NCI-H187 treated with DMSO at 0.1 percent for 48 hours (cell line): ENCODE measurements around the gene TMEM135.
A peak's percentile ranks its signal among the peaks of the same experiment; 100 is the strongest.
"Not testable (repeated sequence)": the region's sequence is repeated elsewhere in the genome, so short reads cannot be mapped to it uniquely, and the experiment has no call there.

Source experiments
- DNase-seq: peaks from one replicate; lab custom pipeline; 2025; lab: John Stamatoyannopoulos, UW

Gene TMEM135

GRCh38 chr11:87258171-87258833 is 220.6 kb downstream of the TMEM135 start:
- no peak for DNase-seq

- peak; percentile 22 for DNase-seq
These were observed 222.0 kb downstream of the TMEM135 start for GRCh38 chr11:87259736-87260135.

- DNase-seq, result no peak
These were observed 223.1 kb downstream of the TMEM135 start for GRCh38 chr11:87260811-87261210.

- DNase-seq, result no peak
These were observed 225.6 kb downstream of the TMEM135 start for GRCh38 chr11:87263264-87263838.

GRCh38 chr11:87263979-87264378 is 226.2 kb downstream of the TMEM135 start:
- DNase-seq, result no peak

- no peak for DNase-seq
These were observed 227.4 kb downstream of the TMEM135 start for GRCh38 chr11:87265132-87265531.

GRCh38 chr11:87265979-87266378 is 228.2 kb downstream of the TMEM135 start:
- DNase-seq, result no peak

- DNase-seq, result no peak
These were observed 229.0 kb downstream of the TMEM135 start for GRCh38 chr11:87266751-87267150.

- not testable (repeated sequence) for DNase-seq
These were observed 234.2 kb downstream of the TMEM135 start for GRCh38 chr11:87271951-87272350.

GRCh38 chr11:87275176-87275575 is 237.4 kb downstream of the TMEM135 start:
- DNase-seq, result no peak

- DNase-seq, result no peak
These were observed 242.4 kb downstream of the TMEM135 start for GRCh38 chr11:87280143-87280542.

- DNase-seq, result no peak
These were observed 243.8 kb downstream of the TMEM135 start for GRCh38 chr11:87281496-87281895.

- DNase-seq, result no peak
These were observed 246.6 kb downstream of the TMEM135 start for GRCh38 chr11:87284306-87284705.

- not testable (repeated sequence) for DNase-seq
These were observed 247.9 kb downstream of the TMEM135 start for GRCh38 chr11:87285674-87286073.

GRCh38 chr11:87286338-87286737 is 248.6 kb downstream of the TMEM135 start:
- DNase-seq, result no peak

GRCh38 chr11:87290304-87290922 is 252.7 kb downstream of the TMEM135 start:
- peak; percentile 22 for DNase-seq

- no peak for DNase-seq
These were observed 254.9 kb downstream of the TMEM135 start for GRCh38 chr11:87292598-87292997.

- no peak for DNase-seq
These were observed 257.5 kb downstream of the TMEM135 start for GRCh38 chr11:87295237-87295636.

GRCh38 chr11:87296627-87297026 is 258.9 kb downstream of the TMEM135 start:
- DNase-seq, result no peak

- no peak for DNase-seq
These were observed 260.4 kb downstream of the TMEM135 start for GRCh38 chr11:87298155-87298554.

- DNase-seq, result no peak
These were observed 261.3 kb downstream of the TMEM135 start for GRCh38 chr11:87299041-87299481.

- no peak for DNase-seq
These were observed 263.1 kb downstream of the TMEM135 start for GRCh38 chr11:87300640-87301380.
